ENCODE measurements around the gene GPX5.

GPX5 gene, protein sequence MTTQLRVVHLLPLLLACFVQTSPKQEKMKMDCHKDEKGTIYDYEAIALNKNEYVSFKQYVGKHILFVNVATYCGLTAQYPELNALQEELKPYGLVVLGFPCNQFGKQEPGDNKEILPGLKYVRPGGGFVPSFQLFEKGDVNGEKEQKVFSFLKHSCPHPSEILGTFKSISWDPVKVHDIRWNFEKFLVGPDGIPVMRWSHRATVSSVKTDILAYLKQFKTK

DNA sequence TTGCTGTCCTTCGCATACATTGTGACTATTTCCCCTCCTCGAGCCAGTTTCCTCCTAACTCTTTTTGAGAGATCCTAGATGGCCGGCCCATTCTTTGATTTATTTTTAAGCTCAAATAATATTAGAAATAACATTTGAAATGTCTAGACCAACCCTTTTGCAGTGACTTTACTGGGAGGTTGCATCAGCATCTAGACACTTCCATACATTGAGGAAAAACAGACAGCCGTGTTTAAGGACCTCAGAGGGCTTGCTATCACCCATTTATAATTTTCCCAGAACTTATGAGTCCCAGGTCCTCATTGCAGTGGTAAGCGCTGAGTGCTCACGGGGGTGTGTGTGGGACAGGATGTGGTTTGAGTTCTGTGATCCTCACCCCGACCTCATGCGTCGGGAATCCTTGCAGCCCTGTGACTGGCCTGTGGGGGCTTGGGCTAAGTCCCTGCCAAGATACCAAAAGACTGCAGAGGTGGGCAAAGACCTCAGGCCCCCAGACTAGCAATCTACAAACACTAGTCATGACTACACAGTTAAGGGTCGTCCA is at the start of gene GPX5:
Gene GPX5, plus strand, starts transcription at position 386 of the 544 bp plus-strand sequence. Its CDS starts 133 bp downstream, at position 519.
- Histone ChIP-seq H3K9me3 (replicated peaks in 1 of 11) (no peaks in the 10 kb centered on the region), H3K4me1 (peaks cover 0 to 8% (median 5%) of the 10 kb centered on the region in 10 experiments; a peak in 12 of 20 replicates), H3K4me2 (peak within 1 kb of the TSS; percentile 7 to 60 (median 36); a peak in 18 of 22 replicates), H3K27me3 (peaks cover 0 to 10% (median 0%) of the 10 kb centered on the region in 11 experiments; a peak in 2 of 22 replicates), H3K9ac (no peak within 1 kb of the TSS), H3K27ac (no peak within 1 kb of the TSS), H3K4me3 (no peak within 1 kb of the TSS), H3K36me3 (no peaks in the 10 kb centered on the region), H4K20me1 (no peaks in the 10 kb centered on the region)
- TF ChIP-seq Cebpa-rat (IDR thresholded peaks at IDR 0.05) = no peak

- no peak for TF ChIP-seq Cebpa-rat (IDR thresholded peaks at IDR 0.05)
- Histone ChIP-seq H3K9ac (no peak overlapping the region), H3K36me3 (no peaks in the 10 kb centered on the region), H3K4me2 (no peak overlapping the region), H3K9me3 (replicated peaks in 1 of 11) (no peaks in the 10 kb centered on the region; a peak in 1 of 22 replicates), H3K4me3 (no peak overlapping the region), H4K20me1 (no peaks in the 10 kb centered on the region), H3K27me3 (no peaks in the 10 kb centered on the region; a peak in 2 of 22 replicates), H3K27ac (no peak overlapping the region), H3K4me1 (no peaks in the 10 kb centered on the region)
Observed at GRCh38 chr6:28478518-28478917, 47.2 kb upstream of the GPX5 start.

DNA sequence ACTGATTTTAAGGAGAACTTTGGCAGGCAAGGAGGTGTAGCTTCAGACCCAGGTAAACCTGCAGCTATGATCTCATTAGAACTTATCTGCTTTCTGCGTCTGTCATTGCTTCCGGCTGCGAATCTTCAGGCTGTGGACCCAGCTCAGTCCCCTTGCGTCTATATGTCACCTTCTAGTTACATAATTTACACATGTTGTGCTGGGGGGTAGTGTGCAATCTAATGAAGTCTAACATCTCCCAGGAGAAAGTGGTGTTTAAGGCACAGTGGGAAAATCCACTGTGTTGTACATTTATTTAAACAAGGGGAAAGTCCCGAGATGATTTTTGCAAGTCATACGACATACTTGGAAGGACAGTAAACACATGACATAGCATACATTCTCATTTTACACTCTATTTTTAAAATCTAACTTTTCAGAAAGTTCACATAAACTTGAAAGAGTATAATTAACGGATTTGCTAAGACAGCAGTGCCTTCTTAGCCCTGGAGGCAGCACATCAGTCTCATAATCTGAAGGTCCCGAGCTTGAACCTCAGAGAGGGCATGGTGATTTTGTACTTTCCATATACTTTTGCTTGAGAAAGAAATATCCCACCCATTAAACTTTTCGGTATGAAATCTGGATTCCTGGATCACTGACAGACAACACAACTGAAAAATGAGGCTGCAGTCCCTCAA is 45.3 kb upstream of the GPX5 start:
- no peak overlapping the region for H3K27ac ChIP-seq
- H3K9ac ChIP-seq = no peak overlapping the region
- H3K4me1 ChIP-seq = no peaks in the 10 kb centered on the region
- H3K4me3 ChIP-seq = no peak overlapping the region
- H4K20me1 ChIP-seq = no peaks in the 10 kb centered on the region
- H3K27me3 ChIP-seq = no peaks in the 10 kb centered on the region; a peak in 2 of 22 replicates
- peaks cover 0 to 5% (median 0%) of the 10 kb centered on the region in 11 experiments; a peak in 1 of 22 replicates for H3K9me3 ChIP-seq (replicated peaks in 1 of 11)
- no peaks in the 10 kb centered on the region for H3K36me3 ChIP-seq
- no peak for TF ChIP-seq Cebpa-rat (IDR thresholded peaks at IDR 0.05)
- no peak overlapping the region for H3K4me2 ChIP-seq

- H3K9ac ChIP-seq = no peak overlapping the region
- no peak overlapping the region for H3K4me2 ChIP-seq
- H3K4me3 ChIP-seq = no peak overlapping the region
- H3K27ac ChIP-seq = no peak overlapping the region
- peaks cover 4 to 16% (median 10%) of the 10 kb centered on the region in 10 experiments; a peak in 19 of 20 replicates for H3K4me1 ChIP-seq
- H3K27me3 ChIP-seq = peaks cover 21 to 27% (median 26%) of the 10 kb centered on the region in 11 experiments
- TF ChIP-seq Cebpa-rat (IDR thresholded peaks at IDR 0.05) = 0 out of 22 replicates have a peak, but pooled peaks of 3 of the 11 experiments have one; percentile 13 to 47 (median 21)
- H3K36me3 ChIP-seq = no peaks in the 10 kb centered on the region
- peaks cover 0 to 5% (median 0%) of the 10 kb centered on the region in 11 experiments; a peak in 1 of 22 replicates for H3K9me3 ChIP-seq (replicated peaks in 1 of 11)
- no peaks in the 10 kb centered on the region for H4K20me1 ChIP-seq
Observed at GRCh38 chr6:28485482-28485881, 40.2 kb upstream of the GPX5 start.

DNA sequence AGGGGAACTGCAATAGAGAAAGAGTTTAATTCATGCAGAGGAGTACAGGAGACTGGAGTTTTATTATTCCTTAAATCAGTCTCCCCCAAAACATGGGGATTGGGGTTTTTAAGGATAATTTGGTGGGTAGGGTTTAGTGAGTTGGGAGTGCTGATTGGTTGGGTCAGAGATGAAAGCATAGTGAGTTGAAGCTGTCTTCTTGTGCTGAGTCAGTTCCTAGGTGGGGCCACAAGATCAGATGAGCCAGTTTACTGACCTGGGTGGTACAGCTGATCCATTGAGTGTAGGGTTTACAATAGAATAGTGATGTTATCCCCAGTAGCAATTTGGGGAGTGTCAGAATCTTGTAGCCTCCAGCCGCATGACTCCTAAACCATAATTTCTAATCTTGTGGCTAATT is 39.1 kb upstream of the GPX5 start:
- H3K4me3 ChIP-seq = no peak overlapping the region
- no peak overlapping the region for H3K9ac ChIP-seq
- no peaks in the 10 kb centered on the region for H4K20me1 ChIP-seq
- H3K27ac ChIP-seq = no peak overlapping the region
- H3K27me3 ChIP-seq = peaks cover 30 to 36% (median 34%) of the 10 kb centered on the region in 11 experiments
- H3K4me1 ChIP-seq = peaks cover 11 to 27% (median 21%) of the 10 kb centered on the region in 10 experiments; a peak in 19 of 20 replicates
- no peaks in the 10 kb centered on the region for H3K36me3 ChIP-seq
- no peak overlapping the region for H3K4me2 ChIP-seq
- H3K9me3 ChIP-seq (replicated peaks in 1 of 11) = peaks cover 0 to 5% (median 0%) of the 10 kb centered on the region in 11 experiments; a peak in 1 of 22 replicates
- no peak for TF ChIP-seq Cebpa-rat (IDR thresholded peaks at IDR 0.05)

DNA sequence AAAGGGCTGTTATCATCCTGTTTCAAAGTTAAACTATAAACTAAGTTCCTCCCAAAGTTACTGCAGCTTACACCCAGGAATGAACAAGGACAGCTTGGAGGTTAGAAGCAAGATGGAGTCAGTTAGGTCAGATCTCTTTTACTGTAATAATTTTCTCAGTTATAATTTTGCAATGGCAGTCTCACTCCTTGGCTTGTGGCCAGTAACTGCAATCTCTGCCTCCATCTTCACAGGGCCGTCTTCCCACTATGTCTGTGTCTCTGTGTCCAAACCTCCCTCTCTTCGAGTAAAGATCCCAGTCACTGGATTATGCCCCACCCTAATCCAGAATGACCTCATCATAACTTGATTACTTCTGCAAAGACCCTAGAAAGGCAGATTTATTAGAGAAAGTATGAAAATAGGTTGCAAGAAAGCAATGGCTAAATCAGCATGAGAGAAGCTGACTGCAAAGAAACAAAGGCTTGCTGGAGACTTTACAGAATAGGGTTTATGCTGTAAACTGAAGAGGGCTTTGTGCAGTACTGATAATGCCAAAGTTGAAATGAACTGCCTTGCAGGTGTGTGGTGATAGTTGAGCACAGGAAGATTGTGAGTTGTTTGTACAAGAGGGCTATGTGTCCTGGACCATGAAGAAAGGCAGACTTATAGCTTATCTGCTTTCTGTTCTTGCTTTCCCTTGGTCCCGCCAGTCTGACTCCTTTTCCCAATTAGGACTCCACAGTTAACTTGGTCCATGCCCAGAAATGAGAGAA is 38.5 kb upstream of the GPX5 start:
- H3K9ac ChIP-seq = no peak overlapping the region
- TF ChIP-seq Cebpa-rat (IDR thresholded peaks at IDR 0.05) = no peak
- H3K4me2 ChIP-seq = no peak overlapping the region
- H3K36me3 ChIP-seq = no peaks in the 10 kb centered on the region
- H4K20me1 ChIP-seq = no peaks in the 10 kb centered on the region
- H3K4me3 ChIP-seq = no peak overlapping the region
- peaks cover 11 to 33% (median 27%) of the 10 kb centered on the region in 10 experiments; a peak in 19 of 20 replicates for H3K4me1 ChIP-seq
- peaks cover 30 to 40% (median 35%) of the 10 kb centered on the region in 11 experiments for H3K27me3 ChIP-seq
- H3K27ac ChIP-seq = no peak overlapping the region
- H3K9me3 ChIP-seq (replicated peaks in 1 of 11) = peaks cover 0 to 5% (median 0%) of the 10 kb centered on the region in 11 experiments; a peak in 1 of 22 replicates

DNA sequence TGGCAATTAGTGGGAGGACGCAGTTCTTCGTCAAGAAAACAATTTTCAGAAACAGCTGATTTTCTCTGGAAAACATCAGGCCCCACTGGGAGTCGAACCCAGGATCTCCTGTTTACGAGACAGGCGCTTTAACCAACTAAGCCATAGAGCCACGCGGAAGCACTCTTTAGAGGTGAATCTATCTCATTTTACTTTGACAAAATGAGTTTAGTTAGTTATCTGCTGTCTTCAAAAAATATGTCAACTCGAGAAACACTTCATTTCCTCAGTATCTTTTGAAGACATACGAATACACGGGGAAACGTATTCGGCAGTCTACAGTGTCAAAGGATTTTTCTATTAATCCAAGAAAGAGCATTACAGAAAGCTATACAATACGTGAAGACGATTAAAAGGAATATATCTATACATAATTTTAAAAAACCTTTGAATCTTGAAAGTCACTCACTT is 36.7 kb upstream of the GPX5 start:
- no peaks in the 10 kb centered on the region for H3K36me3 ChIP-seq
- H3K27ac ChIP-seq = no peak overlapping the region
- peak overlapping the region in 8 of 10 experiments; percentile 49 to 68 (median 57); a peak in 10 of 20 replicates for H3K4me3 ChIP-seq
- peaks cover 0 to 5% (median 0%) of the 10 kb centered on the region in 11 experiments; a peak in 1 of 22 replicates for H3K9me3 ChIP-seq (replicated peaks in 1 of 11)
- H3K27me3 ChIP-seq = peaks cover 30 to 40% (median 35%) of the 10 kb centered on the region in 11 experiments
- peaks cover 11 to 34% (median 28%) of the 10 kb centered on the region in 10 experiments; a peak in 19 of 20 replicates for H3K4me1 ChIP-seq
- no peak overlapping the region for H3K9ac ChIP-seq
- no peak for TF ChIP-seq Cebpa-rat (IDR thresholded peaks at IDR 0.05)
- no peaks in the 10 kb centered on the region for H4K20me1 ChIP-seq
- H3K4me2 ChIP-seq = peak overlapping the region; percentile 84 to 96 (median 88); a peak in 18 of 22 replicates

DNA sequence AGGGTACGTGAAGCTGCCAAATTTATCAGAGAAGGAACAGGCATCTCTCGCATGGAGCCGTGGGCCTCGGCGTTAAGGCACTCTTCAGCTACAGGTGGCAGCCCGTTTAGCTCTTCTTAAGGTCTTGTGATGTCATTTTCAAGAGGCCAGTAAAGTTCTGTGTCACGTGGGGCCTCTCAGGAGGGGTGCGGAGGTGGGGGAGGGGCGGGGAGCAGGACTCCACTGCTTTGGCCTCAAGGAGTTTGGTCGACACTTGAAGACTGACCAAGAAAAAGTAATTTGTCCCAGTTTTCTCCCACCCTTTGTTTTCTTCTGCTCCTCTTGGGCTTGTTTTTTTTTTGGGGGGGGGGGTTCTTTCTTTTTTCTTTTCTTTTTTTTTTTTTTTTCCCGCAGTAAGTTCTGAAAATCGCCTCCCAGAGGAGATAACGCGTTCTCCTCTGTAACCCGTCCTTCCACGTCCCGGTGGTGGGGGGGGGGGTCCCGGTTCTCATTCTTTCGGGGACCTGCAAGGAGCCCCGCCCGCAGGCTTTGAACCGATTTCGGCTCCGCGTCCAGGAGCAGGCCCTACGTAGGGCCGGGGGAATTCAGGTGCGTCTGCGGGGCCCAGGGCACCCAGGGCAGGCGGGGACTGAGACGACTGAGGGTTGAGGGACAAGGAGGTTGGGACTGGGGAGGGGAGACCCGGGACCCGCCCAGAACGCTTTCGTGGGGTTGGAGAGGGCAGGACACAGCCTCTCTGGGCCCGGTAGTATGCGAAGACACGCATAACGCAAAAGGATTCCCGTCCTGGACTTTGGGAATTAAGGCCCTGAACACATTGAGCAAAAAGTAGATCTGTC is 36.1 kb upstream of the GPX5 start:
- no peaks in the 10 kb centered on the region for H4K20me1 ChIP-seq
- TF ChIP-seq Cebpa-rat (IDR thresholded peaks at IDR 0.05) = no peak
- peak overlapping the region; percentile 49 to 68 (median 57) for H3K4me3 ChIP-seq
- H3K4me2 ChIP-seq = peak overlapping the region; percentile 84 to 96 (median 88)
- H3K36me3 ChIP-seq = no peaks in the 10 kb centered on the region
- H3K27me3 ChIP-seq = peaks cover 30 to 40% (median 35%) of the 10 kb centered on the region in 11 experiments
- peak overlapping the region in 10 of 11 experiments; percentile 16 to 69 (median 46); a peak in 14 of 22 replicates for H3K9ac ChIP-seq
- peaks cover 0 to 5% (median 0%) of the 10 kb centered on the region in 11 experiments; a peak in 1 of 22 replicates for H3K9me3 ChIP-seq (replicated peaks in 1 of 11)
- peaks cover 11 to 34% (median 28%) of the 10 kb centered on the region in 10 experiments; a peak in 19 of 20 replicates for H3K4me1 ChIP-seq
- no peak overlapping the region for H3K27ac ChIP-seq
